ENCODE results near the gene MYO1F.

The MYO1F gene

DNA sequence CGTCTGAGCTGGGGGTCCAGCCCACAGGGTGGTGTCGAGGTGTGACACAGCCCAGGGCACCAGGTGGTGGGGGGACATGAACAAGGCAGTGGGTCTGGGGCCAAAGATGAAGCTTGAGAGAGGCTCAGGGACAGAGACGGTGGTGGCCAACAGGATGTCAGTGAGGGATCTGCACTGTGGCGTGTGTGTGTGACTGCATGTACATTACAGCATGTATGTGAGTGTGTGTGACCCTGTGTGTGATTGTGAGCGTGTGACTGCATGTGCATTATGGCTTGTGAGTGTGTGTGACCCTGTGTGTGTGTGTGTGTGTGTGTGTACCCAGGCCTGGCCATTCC, 31.7 kb upstream of the MYO1F start:
- Histone ChIP-seq H3K4me2 (ENCODE audit: low read length) (peak overlapping the region; percentile 100), H3K79me1 (ENCODE audit: low read length) (peaks cover 18% of the 10 kb centered on the region), H3K18ac (ENCODE audit: low read length) (no peak overlapping the region), H3K27ac (ENCODE audit: low read depth, low read length) (peak overlapping the region; percentile 80), H3K4me3 (ENCODE audit: low read length) (no peak overlapping the region), H3K4me1 (ENCODE audit: control insufficient read depth, low read depth, low read length) (peaks cover 9% of the 10 kb centered on the region), H3K4ac (ENCODE audit: low read depth, low read length) (peak overlapping the region; percentile 73), H3K56ac (ENCODE audit: low read length) (peak overlapping the region; percentile 100), H3K27me3 (ENCODE audit: insufficient read depth, low read length, poor library complexity) (no peaks in the 10 kb centered on the region), H3K23ac (ENCODE audit: low read length) (peak overlapping the region; percentile 95), H4K5ac (ENCODE audit: low read length) (no peak overlapping the region), H3K79me2 (ENCODE audit: control insufficient read depth, insufficient read depth, low read length) (peaks cover 19% of the 10 kb centered on the region), H2BK5ac (ENCODE audit: low read length) (peak overlapping the region; percentile 77), H3K36me3 (ENCODE audit: control insufficient read depth, insufficient read depth, low read length) (no peaks in the 10 kb centered on the region), H2BK120ac (ENCODE audit: low read depth, low read length) (no peak overlapping the region), H4K8ac (ENCODE audit: low read depth, low read length) (no peak overlapping the region), H2BK15ac (replicated peaks; ENCODE audit: low read depth) (no peak overlapping the region), H2AK5ac (ENCODE audit: low read length) (peak overlapping the region; percentile 86), H3K9ac (ENCODE audit: low read length) (peak overlapping the region; percentile 97)
- no CpG with 5 or more reads among the region's 5 CpGs for WGBS (ENCODE audit: extremely low coverage, insufficient coverage, low lambda C conversion rate)
- DNase-seq: no peak

DNA sequence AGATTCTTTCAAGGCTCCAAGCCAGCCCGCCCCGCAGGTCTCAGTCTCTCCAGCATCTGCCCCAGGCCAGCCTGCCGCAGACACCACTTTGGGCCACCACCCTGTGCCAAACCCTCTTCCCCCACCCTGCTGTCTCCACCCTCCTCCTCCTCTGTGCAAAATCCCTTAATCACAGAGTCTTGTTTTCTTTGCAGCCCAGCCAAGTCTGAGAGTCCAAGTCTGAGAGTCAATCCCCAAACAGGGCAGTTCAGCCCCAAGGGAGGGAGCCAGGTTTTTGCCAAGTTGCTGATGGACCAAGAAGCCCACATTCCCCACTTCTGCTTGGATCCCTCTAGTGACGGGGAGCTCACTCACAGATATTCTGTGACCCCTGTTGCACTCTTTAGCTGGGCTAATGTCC, 30.1 kb upstream of the MYO1F start:
- Histone ChIP-seq H3K23ac (ENCODE audit: low read length) (no peak overlapping the region), H4K5ac (ENCODE audit: low read length) (no peak overlapping the region), H2BK15ac (replicated peaks; ENCODE audit: low read depth) (no peak overlapping the region), H3K79me2 (ENCODE audit: control insufficient read depth, insufficient read depth, low read length) (peaks cover 19% of the 10 kb centered on the region), H3K4me2 (ENCODE audit: low read length) (no peak overlapping the region), H3K4me3 (ENCODE audit: low read length) (no peak overlapping the region), H3K56ac (ENCODE audit: low read length) (no peak overlapping the region), H3K27ac (ENCODE audit: low read depth, low read length) (no peak overlapping the region), H4K8ac (ENCODE audit: low read depth, low read length) (no peak overlapping the region), H2BK5ac (ENCODE audit: low read length) (no peak overlapping the region), H3K79me1 (ENCODE audit: low read length) (peaks cover 18% of the 10 kb centered on the region), H3K27me3 (ENCODE audit: insufficient read depth, low read length, poor library complexity) (no peaks in the 10 kb centered on the region), H3K4me1 (ENCODE audit: control insufficient read depth, low read depth, low read length) (peaks cover 9% of the 10 kb centered on the region), H3K9ac (ENCODE audit: low read length) (no peak overlapping the region), H2BK120ac (ENCODE audit: low read depth, low read length) (no peak overlapping the region), H3K4ac (ENCODE audit: low read depth, low read length) (no peak overlapping the region), H3K18ac (ENCODE audit: low read length) (no peak overlapping the region), H3K36me3 (ENCODE audit: control insufficient read depth, insufficient read depth, low read length) (no peaks in the 10 kb centered on the region), H2AK5ac (ENCODE audit: low read length) (no peak overlapping the region)
- no peak for DNase-seq
- no CpG with 5 or more reads among the region's 4 CpGs for WGBS (ENCODE audit: extremely low coverage, insufficient coverage, low lambda C conversion rate)

GRCh38 chr19:8605514-8605913, 28.3 kb upstream of the MYO1F start:
- DNase-seq: no peak
- H3K27ac ChIP-seq (ENCODE audit: low read depth, low read length): no peak overlapping the region
- no peak overlapping the region for H2BK5ac ChIP-seq (ENCODE audit: low read length)
- no peaks in the 10 kb centered on the region for H3K27me3 ChIP-seq (ENCODE audit: insufficient read depth, low read length, poor library complexity)
- H3K18ac ChIP-seq (ENCODE audit: low read length): no peak overlapping the region
- no peak overlapping the region for H3K9ac ChIP-seq (ENCODE audit: low read length)
- no peak overlapping the region for H4K5ac ChIP-seq (ENCODE audit: low read length)
- no peak overlapping the region for H3K56ac ChIP-seq (ENCODE audit: low read length)
- H3K79me1 ChIP-seq (ENCODE audit: low read length): peaks cover 18% of the 10 kb centered on the region
- H3K4me3 ChIP-seq (ENCODE audit: low read length): no peak overlapping the region
- no peak overlapping the region for H2BK15ac ChIP-seq (replicated peaks; ENCODE audit: low read depth)
- no peak overlapping the region for H3K4ac ChIP-seq (ENCODE audit: low read depth, low read length)
- H3K23ac ChIP-seq (ENCODE audit: low read length): no peak overlapping the region
- H3K36me3 ChIP-seq (ENCODE audit: control insufficient read depth, insufficient read depth, low read length): no peaks in the 10 kb centered on the region
- no CpG with 5 or more reads among the region's 17 CpGs for whole genome bisulfite sequencing (ENCODE audit: extremely low coverage, insufficient coverage, low lambda C conversion rate)
- H3K4me1 ChIP-seq (ENCODE audit: control insufficient read depth, low read depth, low read length): peaks cover 9% of the 10 kb centered on the region
- H3K4me2 ChIP-seq (ENCODE audit: low read length): no peak overlapping the region
- no peak overlapping the region for H4K8ac ChIP-seq (ENCODE audit: low read depth, low read length)
- H2BK120ac ChIP-seq (ENCODE audit: low read depth, low read length): no peak overlapping the region
- H3K79me2 ChIP-seq (ENCODE audit: control insufficient read depth, insufficient read depth, low read length): peaks cover 19% of the 10 kb centered on the region
- no peak overlapping the region for H2AK5ac ChIP-seq (ENCODE audit: low read length)

GRCh38 chr19:8601796-8602195, 24.6 kb upstream of the MYO1F start:
- Histone ChIP-seq H3K18ac (ENCODE audit: low read length) (no peak overlapping the region), H3K36me3 (ENCODE audit: control insufficient read depth, insufficient read depth, low read length) (no peaks in the 10 kb centered on the region), H4K8ac (ENCODE audit: low read depth, low read length) (no peak overlapping the region), H3K27me3 (ENCODE audit: insufficient read depth, low read length, poor library complexity) (no peaks in the 10 kb centered on the region), H3K4me1 (ENCODE audit: control insufficient read depth, low read depth, low read length) (no peaks in the 10 kb centered on the region), H2BK120ac (ENCODE audit: low read depth, low read length) (no peak overlapping the region), H4K5ac (ENCODE audit: low read length) (no peak overlapping the region), H3K79me2 (ENCODE audit: control insufficient read depth, insufficient read depth, low read length) (peaks cover under 1% of the 10 kb centered on the region), H3K27ac (ENCODE audit: low read depth, low read length) (no peak overlapping the region), H3K79me1 (ENCODE audit: low read length) (peaks cover 3% of the 10 kb centered on the region), H3K23ac (ENCODE audit: low read length) (no peak overlapping the region), H2BK5ac (ENCODE audit: low read length) (no peak overlapping the region), H2BK15ac (replicated peaks; ENCODE audit: low read depth) (no peak overlapping the region), H3K56ac (ENCODE audit: low read length) (no peak overlapping the region), H3K4me3 (ENCODE audit: low read length) (no peak overlapping the region), H2AK5ac (ENCODE audit: low read length) (no peak overlapping the region), H3K4me2 (ENCODE audit: low read length) (no peak overlapping the region), H3K4ac (ENCODE audit: low read depth, low read length) (no peak overlapping the region), H3K9ac (ENCODE audit: low read length) (no peak overlapping the region)
- WGBS (ENCODE audit: extremely low coverage, insufficient coverage, low lambda C conversion rate): no CpG with 5 or more reads among the region's 5 CpGs
- no peak for DNase-seq

DNA sequence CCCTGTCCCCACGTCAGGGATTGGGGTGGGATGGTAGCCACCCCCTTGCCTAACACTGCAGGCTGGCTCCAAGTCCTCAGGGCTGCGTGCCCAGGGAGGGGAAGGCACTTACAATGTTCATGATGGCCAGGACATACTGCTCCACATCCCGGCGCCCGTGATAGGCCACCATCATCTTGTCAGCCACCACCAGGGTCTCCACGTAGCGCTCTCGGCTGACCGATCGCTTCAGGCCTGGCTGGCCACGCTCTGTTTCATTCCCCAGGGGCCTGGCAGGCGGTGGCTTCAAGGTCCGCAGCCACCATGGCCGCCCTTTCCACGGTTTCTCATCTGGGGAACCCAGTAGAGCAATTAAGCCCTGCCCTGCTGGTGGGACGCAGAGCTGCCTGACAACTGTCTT, 23.6 kb upstream of the MYO1F start:
- Histone ChIP-seq H2BK120ac (ENCODE audit: low read depth, low read length) (no peak overlapping the region), H4K8ac (ENCODE audit: low read depth, low read length) (no peak overlapping the region), H3K4me1 (ENCODE audit: control insufficient read depth, low read depth, low read length) (no peaks in the 10 kb centered on the region), H3K27ac (ENCODE audit: low read depth, low read length) (no peak overlapping the region), H3K4ac (ENCODE audit: low read depth, low read length) (no peak overlapping the region), H3K36me3 (ENCODE audit: control insufficient read depth, insufficient read depth, low read length) (no peaks in the 10 kb centered on the region), H2BK15ac (replicated peaks; ENCODE audit: low read depth) (no peak overlapping the region), H3K4me3 (ENCODE audit: low read length) (no peak overlapping the region), H3K27me3 (ENCODE audit: insufficient read depth, low read length, poor library complexity) (no peaks in the 10 kb centered on the region), H2BK5ac (ENCODE audit: low read length) (no peak overlapping the region), H3K4me2 (ENCODE audit: low read length) (no peak overlapping the region), H3K23ac (ENCODE audit: low read length) (no peak overlapping the region), H3K56ac (ENCODE audit: low read length) (no peak overlapping the region), H3K79me2 (ENCODE audit: control insufficient read depth, insufficient read depth, low read length) (no peaks in the 10 kb centered on the region), H3K79me1 (ENCODE audit: low read length) (no peaks in the 10 kb centered on the region), H3K9ac (ENCODE audit: low read length) (no peak overlapping the region), H2AK5ac (ENCODE audit: low read length) (no peak overlapping the region), H4K5ac (ENCODE audit: low read length) (no peak overlapping the region), H3K18ac (ENCODE audit: low read length) (no peak overlapping the region)
- no peak for DNase-seq
- WGBS (ENCODE audit: extremely low coverage, insufficient coverage, low lambda C conversion rate): no CpG with 5 or more reads among the region's 16 CpGs

DNA sequence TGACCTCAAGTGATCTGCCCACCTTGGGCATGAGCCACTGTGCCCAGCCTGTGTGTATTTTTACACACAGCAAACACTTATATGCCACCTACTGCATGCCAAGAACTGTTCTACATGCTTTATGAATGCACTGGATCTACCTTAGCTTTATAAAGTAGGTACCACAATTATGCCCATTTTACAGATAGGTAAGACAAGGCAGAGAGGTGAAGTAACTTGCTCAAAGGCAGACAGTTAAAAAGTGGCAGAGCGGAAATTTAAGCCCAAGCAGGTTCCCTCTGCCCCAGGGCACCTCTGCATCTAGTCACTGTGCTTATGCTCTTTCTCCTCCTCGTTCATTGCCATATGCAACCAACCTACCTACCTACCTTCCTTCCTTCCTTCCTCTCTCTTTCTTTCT, 22.8 kb upstream of the MYO1F start:
- no peaks in the 10 kb centered on the region for H3K36me3 ChIP-seq (ENCODE audit: control insufficient read depth, insufficient read depth, low read length)
- no CpG with 5 or more reads among the region's 2 CpGs for WGBS (ENCODE audit: extremely low coverage, insufficient coverage, low lambda C conversion rate)

More for the DNA sequence above, 22.8 kb upstream of the MYO1F start:
- Histone ChIP-seq H3K4me1 (ENCODE audit: control insufficient read depth, low read depth, low read length) (no peaks in the 10 kb centered on the region), H2AK5ac (ENCODE audit: low read length) (no peak overlapping the region), H3K56ac (ENCODE audit: low read length) (no peak overlapping the region), H3K9ac (ENCODE audit: low read length) (no peak overlapping the region), H3K18ac (ENCODE audit: low read length) (no peak overlapping the region), H3K27me3 (ENCODE audit: insufficient read depth, low read length, poor library complexity) (no peaks in the 10 kb centered on the region), H3K79me2 (ENCODE audit: control insufficient read depth, insufficient read depth, low read length) (no peaks in the 10 kb centered on the region), H3K4ac (ENCODE audit: low read depth, low read length) (no peak overlapping the region), H4K5ac (ENCODE audit: low read length) (no peak overlapping the region), H3K4me3 (ENCODE audit: low read length) (no peak overlapping the region), H2BK15ac (replicated peaks; ENCODE audit: low read depth) (no peak overlapping the region), H3K79me1 (ENCODE audit: low read length) (no peaks in the 10 kb centered on the region), H3K27ac (ENCODE audit: low read depth, low read length) (no peak overlapping the region), H4K8ac (ENCODE audit: low read depth, low read length) (no peak overlapping the region), H2BK120ac (ENCODE audit: low read depth, low read length) (no peak overlapping the region), H2BK5ac (ENCODE audit: low read length) (no peak overlapping the region), H3K4me2 (ENCODE audit: low read length) (no peak overlapping the region), H3K23ac (ENCODE audit: low read length) (no peak overlapping the region)
- no peak for DNase-seq

All from mesendoderm (in vitro differentiated cells).